OCI-LY1 (cell line): ENCODE results near the gene ZNF827.

Source experiments
- H2AFZ ChIP-seq: fragments of 200-600 bp; sonication (generic), shearing (Covaris generic); 2 replicates; pipeline ENCODE4 v1.6.0; 2014; ENCODE audit warnings: antibody characterized with exemption, mild to moderate bottlenecking, low read length
- H3F3A ChIP-seq: fragments of 200-600 bp; sonication (generic), shearing (Covaris generic); 2 replicates; pipeline ENCODE4 v1.6.0; 2014; ENCODE audit warnings: mild to moderate bottlenecking, antibody characterized with exemption, low read length, moderate library complexity; ENCODE audit not compliant: insufficient read depth
- H3K27ac ChIP-seq: fragments of 200-600 bp; sonication (generic); 2 replicates; pipeline ENCODE4 v1.5.1; 2014; ENCODE audit warnings: low read length, mixed run types, mild to moderate bottlenecking, low read depth; ENCODE audit not compliant: poor library complexity, severe bottlenecking
- H3K27me3 ChIP-seq: fragments of 200-600 bp; sonication (generic); 2 replicates; pipeline ENCODE4 v1.6.0; 2014; ENCODE audit warnings: antibody characterized with exemption, mild to moderate bottlenecking, low read length, moderate library complexity; ENCODE audit not compliant: insufficient read depth
- H3K36me3 ChIP-seq: fragments of 200-600 bp; sonication (generic); 2 replicates; pipeline ENCODE4 v1.6.1; 2014; ENCODE audit warnings: mild to moderate bottlenecking, antibody characterized with exemption, low read length, moderate library complexity, mixed read lengths; ENCODE audit not compliant: insufficient read depth
- H3K4me1 ChIP-seq: fragments of 200-600 bp; sonication (generic); 2 replicates; pipeline ENCODE4 v1.5.1; 2014; ENCODE audit warnings: mild to moderate bottlenecking, low read length, moderate library complexity; ENCODE audit not compliant: insufficient read depth, severe bottlenecking
- H3K4me2 ChIP-seq: fragments of 200-600 bp; sonication (generic), shearing (Covaris generic); 2 replicates; pipeline ENCODE4 v1.6.1; 2014; ENCODE audit warnings: low read length
- H3K4me3 ChIP-seq: fragments of 200-600 bp; sonication (generic); 2 replicates; pipeline ENCODE4 v1.5.1; 2014; ENCODE audit warnings: low read length, low read depth, mild to moderate bottlenecking, mixed read lengths; ENCODE audit not compliant: poor library complexity, severe bottlenecking
- H3K79me2 ChIP-seq: fragments of 200-600 bp; shearing (Covaris generic); 2 replicates; pipeline ENCODE4 v1.6.1; 2016; ENCODE audit warnings: mixed run types, low read length, mixed read lengths; ENCODE audit not compliant: insufficient read depth
- H3K9ac ChIP-seq: fragments of 200-600 bp; sonication (generic), shearing (Covaris generic); 2 replicates; pipeline ENCODE4 v1.6.1; 2014; ENCODE audit warnings: mild to moderate bottlenecking, low read length, mixed read lengths
- H3K9me2 ChIP-seq: fragments of 200-600 bp; sonication (generic), shearing (Covaris generic); 2 replicates; pipeline ENCODE4 v1.6.1; 2014; ENCODE audit warnings: low read depth, mild to moderate bottlenecking, low read length, mixed read lengths
- H3K9me3 ChIP-seq: fragments of 200-600 bp; shearing (Covaris generic); 2 replicates; pipeline ENCODE4 v1.6.1; 2014; ENCODE audit warnings: low read length, mixed read lengths
- H4K20me1 ChIP-seq: fragments of 200-600 bp; sonication (generic), shearing (Covaris generic); 2 replicates; pipeline ENCODE4 v1.6.0; 2016; ENCODE audit warnings: mild to moderate bottlenecking, low read length; ENCODE audit not compliant: insufficient read depth
- EZH2 ChIP-seq: fragments of 200-600 bp; sonication (generic), shearing (Covaris generic); IDR thresholded peaks from 2 replicates; pipeline ENCODE4 v1.8.0; 2017; ENCODE audit warnings: borderline replicate concordance, mixed run types, mild to moderate bottlenecking, antibody characterized with exemption, low read length, moderate library complexity, mixed read lengths
- TF ChIP-seq, protein P1 (sequence below): fragments of 200-600 bp; sonication (generic), shearing (Covaris generic); IDR thresholded peaks from 2 replicates; pipeline ENCODE4 v1.5.1; 2017; ENCODE audit warnings: mild to moderate bottlenecking, antibody characterized with exemption, low read length, moderate library complexity, mixed read lengths

Gene ZNF827

GRCh38 chr4:145956288-145956890 is 17.8 kb upstream of the ZNF827 start:
- Histone ChIP-seq H3K36me3 (no peaks in the 10 kb centered on the region), H3K9me3 (no peaks in the 10 kb centered on the region), H3K9ac (no peak overlapping the region), H3K9me2 (no peaks in the 10 kb centered on the region), H3K27me3 (no peaks in the 10 kb centered on the region), H3K4me3 (no peak overlapping the region), H3K79me2 (no peaks in the 10 kb centered on the region), H2AFZ (no peak overlapping the region), H3K27ac (no peak overlapping the region), H3K4me1 (no peaks in the 10 kb centered on the region), H4K20me1 (no peaks in the 10 kb centered on the region), H3F3A (no peaks in the 10 kb centered on the region), H3K4me2 (no peak overlapping the region)
- TF ChIP-seq EZH2, result no peak
- TF ChIP-seq, protein P1, sequence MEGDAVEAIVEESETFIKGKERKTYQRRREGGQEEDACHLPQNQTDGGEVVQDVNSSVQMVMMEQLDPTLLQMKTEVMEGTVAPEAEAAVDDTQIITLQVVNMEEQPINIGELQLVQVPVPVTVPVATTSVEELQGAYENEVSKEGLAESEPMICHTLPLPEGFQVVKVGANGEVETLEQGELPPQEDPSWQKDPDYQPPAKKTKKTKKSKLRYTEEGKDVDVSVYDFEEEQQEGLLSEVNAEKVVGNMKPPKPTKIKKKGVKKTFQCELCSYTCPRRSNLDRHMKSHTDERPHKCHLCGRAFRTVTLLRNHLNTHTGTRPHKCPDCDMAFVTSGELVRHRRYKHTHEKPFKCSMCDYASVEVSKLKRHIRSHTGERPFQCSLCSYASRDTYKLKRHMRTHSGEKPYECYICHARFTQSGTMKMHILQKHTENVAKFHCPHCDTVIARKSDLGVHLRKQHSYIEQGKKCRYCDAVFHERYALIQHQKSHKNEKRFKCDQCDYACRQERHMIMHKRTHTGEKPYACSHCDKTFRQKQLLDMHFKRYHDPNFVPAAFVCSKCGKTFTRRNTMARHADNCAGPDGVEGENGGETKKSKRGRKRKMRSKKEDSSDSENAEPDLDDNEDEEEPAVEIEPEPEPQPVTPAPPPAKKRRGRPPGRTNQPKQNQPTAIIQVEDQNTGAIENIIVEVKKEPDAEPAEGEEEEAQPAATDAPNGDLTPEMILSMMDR, result peak; percentile 91

DNA sequence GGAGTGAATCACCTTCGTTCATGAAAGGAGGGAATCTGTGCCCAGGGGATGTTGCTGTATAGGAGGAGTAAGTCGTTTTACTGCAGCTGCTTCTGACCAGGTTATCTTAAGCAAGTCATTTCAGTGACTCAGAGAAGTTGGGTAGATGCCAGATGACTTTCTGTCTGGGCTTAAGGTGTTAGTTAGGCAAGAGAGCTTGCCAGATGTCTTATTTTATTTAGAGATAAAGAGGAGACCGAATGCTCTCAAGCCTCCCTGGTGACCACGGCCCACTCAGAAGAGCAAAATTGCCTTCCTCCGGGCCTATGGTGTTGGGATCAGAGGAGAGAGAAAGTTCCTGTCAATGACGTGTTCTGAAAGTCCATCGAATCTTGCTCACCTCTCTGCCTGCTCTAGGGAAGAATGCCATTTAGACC is 16.3 kb upstream of the ZNF827 start:
- H3F3A ChIP-seq, result no peaks in the 10 kb centered on the region
- H3K9me3 ChIP-seq, result no peaks in the 10 kb centered on the region
- no peaks in the 10 kb centered on the region for H3K27me3 ChIP-seq
- no peaks in the 10 kb centered on the region for H3K9me2 ChIP-seq
- H3K4me1 ChIP-seq, result no peaks in the 10 kb centered on the region
- no peaks in the 10 kb centered on the region for H3K36me3 ChIP-seq
- H3K79me2 ChIP-seq, result no peaks in the 10 kb centered on the region
- TF ChIP-seq EZH2, result no peak
- TF ChIP-seq, protein P1, result no peak
- no peak overlapping the region for H3K4me3 ChIP-seq
- no peak overlapping the region for H3K27ac ChIP-seq
- H2AFZ ChIP-seq, result no peak overlapping the region
- H3K9ac ChIP-seq, result no peak overlapping the region
- H3K4me2 ChIP-seq, result no peak overlapping the region
- no peaks in the 10 kb centered on the region for H4K20me1 ChIP-seq

DNA sequence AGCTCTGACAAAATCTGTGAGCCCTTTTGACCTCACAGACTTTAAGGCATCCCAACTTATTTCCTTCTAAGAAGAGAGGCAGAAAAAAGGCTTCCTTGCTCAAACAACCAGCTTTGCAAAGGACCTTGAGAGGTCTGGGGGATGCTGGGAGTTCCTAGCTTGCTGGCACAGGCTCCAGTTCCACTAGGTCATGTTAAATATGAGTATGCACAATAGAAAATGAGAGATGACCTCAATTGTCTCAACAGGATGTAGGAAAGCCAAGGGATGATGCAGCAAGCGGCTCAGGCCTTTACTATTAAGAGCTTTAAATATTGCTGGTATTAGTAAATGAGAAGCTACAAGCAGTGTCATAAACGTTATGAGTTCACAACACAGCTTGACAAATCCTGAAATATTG is 13.3 kb upstream of the ZNF827 start:
- no peak for TF ChIP-seq EZH2
- TF ChIP-seq, protein P1, result no peak
- Histone ChIP-seq H2AFZ (no peak overlapping the region), H3K36me3 (no peaks in the 10 kb centered on the region)

More for the DNA sequence above, 13.3 kb upstream of the ZNF827 start:
- no peak overlapping the region for H3K9ac ChIP-seq
- no peaks in the 10 kb centered on the region for H3K79me2 ChIP-seq
- H3K27me3 ChIP-seq, result no peaks in the 10 kb centered on the region
- H3K4me2 ChIP-seq, result no peak overlapping the region
- H3F3A ChIP-seq, result no peaks in the 10 kb centered on the region
- H3K4me3 ChIP-seq, result no peak overlapping the region
- H3K9me3 ChIP-seq, result no peaks in the 10 kb centered on the region
- no peak overlapping the region for H3K27ac ChIP-seq
- no peaks in the 10 kb centered on the region for H3K9me2 ChIP-seq
- no peaks in the 10 kb centered on the region for H3K4me1 ChIP-seq
- no peaks in the 10 kb centered on the region for H4K20me1 ChIP-seq
